ENCODE measurements around the gene IP6K3.

The IP6K3 gene

DNA sequence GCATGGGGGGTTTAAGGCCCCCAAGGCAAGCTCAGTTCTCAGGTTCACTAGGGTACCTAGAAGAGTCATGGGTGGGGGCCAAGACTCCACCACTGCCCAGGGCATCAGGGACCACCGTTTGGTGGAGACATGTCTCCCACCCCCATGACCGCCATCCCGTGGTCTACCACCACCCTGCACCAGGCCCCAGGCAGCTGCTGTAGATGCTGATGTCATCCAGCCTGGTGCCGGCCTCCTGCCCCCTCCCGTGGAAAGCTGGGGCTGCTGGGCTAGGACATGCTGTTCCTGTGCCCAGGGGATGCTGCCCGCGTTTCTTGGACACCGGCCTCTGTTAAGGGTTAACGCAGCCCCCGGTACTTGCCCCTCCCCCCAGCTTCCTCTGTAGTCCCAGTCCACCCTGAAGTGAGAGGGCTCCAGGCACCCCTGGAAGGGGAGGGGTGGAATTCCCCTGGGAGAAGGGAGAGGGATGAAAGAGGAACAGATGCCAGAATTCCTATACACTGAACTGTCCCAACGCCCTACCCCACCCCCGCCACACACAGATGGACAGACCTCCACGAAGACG, 587 bp downstream of the IP6K3 start:
- intact Hi-C loops (cut with DNase I), result no loop called here
- peak; percentile 63 to 93 (median 83) for DNase-seq

DNA sequence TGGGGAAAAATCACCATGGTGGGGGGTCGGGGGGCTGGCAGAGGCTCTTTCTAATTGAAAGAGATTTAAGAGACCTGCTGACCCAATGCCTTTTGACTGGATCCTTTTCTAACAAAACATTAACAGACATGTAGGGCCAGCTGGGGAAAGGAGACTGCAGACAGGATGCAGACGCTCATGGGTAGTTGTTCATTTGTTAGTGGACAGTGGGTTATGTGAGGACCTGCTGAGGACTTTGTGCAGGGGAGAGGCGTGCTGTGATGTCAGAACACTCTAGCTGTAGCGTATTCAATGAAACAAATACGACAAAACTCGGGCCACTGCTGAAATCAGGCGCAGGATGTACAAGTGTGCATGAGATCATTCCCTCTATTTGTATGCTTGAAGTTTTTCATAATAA, 1.2 kb downstream of the IP6K3 start:
- intact Hi-C loops (cut with DNase I), result no loop called here
- DNase-seq, result peak in 2 of 42 donors; percentile 12

DNA sequence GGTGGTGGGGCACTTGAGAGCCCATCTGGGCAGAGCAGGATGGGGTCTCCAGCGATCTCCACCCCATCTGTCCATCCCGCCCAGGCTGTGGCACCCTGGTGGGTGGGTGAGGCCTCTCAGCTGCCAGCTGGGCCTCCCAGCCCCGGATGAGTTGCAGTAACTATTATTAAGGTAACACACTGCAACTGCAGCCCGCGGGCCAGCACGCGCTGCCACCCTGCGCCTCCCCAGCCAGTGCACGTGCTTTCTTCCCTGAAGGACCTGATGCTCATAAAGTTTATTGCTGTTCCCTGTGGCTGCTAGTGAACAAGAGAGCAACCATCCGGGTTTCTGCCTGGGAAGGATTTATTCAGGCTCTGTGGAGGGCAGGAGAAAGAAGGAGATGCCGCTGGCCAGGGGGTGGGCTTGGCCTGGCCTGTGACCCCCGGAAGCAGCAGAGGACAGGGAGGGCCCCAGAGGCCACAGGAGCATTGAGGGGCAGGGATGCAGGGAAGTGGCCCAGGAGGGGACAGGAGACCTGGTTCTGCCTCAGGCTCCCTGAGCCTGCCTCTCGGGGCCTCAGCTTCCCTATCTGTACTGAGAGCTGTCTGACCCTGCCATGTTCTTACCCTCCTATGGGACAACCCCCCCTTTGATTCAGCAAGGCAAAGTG, 1.7 kb downstream of the IP6K3 start:
- intact Hi-C loops (cut with DNase I), result no loop called here
- peak in 6 of 42 donors; percentile 11 to 48 (median 26) for DNase-seq

DNA sequence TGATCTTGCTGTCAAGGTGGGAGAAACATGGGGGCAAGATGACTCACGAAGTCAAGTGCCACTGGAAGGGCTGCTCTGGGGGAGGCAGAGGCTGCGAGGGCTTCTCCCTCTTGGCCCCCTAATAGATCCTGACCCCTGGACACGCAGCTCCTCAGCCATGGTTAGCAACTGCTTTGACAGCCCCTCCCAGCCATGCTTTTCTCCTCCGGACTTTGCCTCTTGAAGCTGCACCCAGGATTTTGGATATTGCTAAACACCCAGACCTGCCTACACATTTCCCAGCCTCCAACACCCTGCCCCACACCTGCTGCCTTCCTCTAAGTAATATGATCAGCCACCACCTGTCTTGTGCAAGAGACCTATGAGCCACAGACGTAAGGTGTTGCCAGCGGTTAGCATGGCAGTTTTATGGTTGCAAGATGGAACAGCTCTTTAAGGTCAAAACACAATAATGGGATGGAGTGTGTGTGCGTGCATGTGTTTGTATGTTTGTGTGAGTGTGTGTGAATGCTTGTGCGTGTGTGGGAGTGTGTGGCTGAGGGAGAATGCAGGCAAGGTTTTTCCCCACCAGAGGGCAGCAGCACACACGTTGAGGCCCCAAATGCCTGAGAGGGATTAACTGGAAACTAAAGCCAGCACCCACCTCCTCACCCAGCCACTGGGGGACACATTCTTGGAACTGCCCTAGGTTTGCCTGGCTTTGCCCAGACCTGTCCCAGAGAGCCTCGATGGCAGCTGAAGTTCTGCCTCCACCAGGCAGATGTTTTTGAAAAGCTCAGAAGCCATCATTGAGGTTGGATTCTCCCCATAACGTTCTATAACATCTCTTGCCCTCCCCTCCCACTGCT, 2.5 kb downstream of the IP6K3 start:
- DNase-seq, result peak; percentile 66 to 94 (median 84)
- intact Hi-C loops (cut with DNase I), result no loop called here

GRCh38 chr6:33742837-33743236, 3.9 kb downstream of the IP6K3 start:
- no peak for DNase-seq
- intact Hi-C loops (cut with DNase I), result no loop called here

DNA sequence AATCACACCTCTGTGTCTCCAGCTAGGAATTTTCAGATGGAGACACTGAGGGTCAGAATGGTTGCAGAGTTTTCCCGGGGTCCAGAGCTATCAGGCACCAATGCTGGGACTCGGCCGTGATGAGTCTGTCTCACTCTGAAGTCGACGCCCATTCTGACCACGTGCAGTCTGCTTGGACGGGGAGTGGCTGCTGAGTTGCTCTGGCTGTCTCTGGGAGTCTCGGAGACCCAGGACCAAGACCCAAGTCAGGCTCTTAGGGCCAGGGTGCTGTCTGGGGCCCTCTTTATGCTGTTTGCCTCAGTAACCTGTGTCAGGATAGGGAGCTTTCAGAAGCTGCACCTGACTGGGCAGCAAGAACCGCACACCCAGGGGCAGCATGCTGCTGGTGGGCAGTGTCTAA, 4.6 kb downstream of the IP6K3 start:
- intact Hi-C loops (cut with DNase I), result no loop called here
- DNase-seq, result no peak

- DNase-seq, result no peak
Measured at GRCh38 chr6:33740794-33741193, 5.9 kb downstream of the IP6K3 start.

DNA sequence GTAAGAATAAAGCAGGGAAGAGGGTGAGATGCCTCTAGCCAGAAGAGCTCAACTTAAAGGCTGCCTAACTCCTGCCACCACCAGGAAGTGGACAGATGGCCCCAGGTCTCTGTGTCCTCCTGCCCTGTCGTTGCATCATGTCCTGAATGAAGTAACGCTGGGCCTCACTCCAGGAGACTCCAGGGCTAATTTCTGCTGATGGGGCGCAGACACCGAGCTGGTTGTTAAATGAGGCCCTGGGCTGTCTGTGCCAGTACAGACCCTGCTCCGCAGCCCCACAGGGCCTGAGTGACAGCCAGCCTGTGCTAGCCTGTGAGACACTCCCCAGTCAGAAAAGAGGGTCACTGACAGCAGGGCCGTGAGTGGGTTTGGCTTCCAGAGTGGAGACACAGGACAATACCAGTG, 6.5 kb downstream of the IP6K3 start:
- intact Hi-C loops (cut with DNase I), result no loop called here
- DNase-seq, result no peak

More at GRCh38 chr6:33740794-33741193, 5.9 kb downstream of the IP6K3 start:
- intact Hi-C loops (cut with DNase I), result no loop called here

GRCh38 chr6:33739571-33739970, 7.1 kb downstream of the IP6K3 start:
- intact Hi-C loops (cut with DNase I), result no loop called here
- no peak for DNase-seq

- DNase-seq, result no peak
- intact Hi-C loops (cut with DNase I), result no loop called here
Measured at GRCh38 chr6:33738879-33739278, 7.8 kb downstream of the IP6K3 start.

DNA sequence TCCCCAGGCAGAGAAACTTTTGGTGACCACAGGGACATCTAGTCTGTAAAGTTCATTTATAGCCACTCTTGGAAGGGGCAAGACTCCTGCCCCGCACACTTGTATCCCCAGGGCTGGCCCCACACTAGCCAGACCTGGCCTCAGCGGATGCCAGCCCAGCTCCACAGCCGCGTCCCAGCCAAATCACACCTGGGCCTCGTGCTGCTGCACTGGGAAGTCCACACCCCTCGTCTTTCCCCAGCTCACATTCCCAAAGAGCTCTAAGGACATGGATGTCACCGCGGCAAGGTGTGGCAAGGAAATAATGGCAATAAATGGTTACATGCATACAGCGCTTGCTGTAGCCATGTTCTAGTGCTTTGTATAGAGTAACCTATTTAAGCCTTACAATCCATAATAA, 8.6 kb downstream of the IP6K3 start:
- DNase-seq, result no peak
- intact Hi-C loops (cut with DNase I), result no loop called here

DNA sequence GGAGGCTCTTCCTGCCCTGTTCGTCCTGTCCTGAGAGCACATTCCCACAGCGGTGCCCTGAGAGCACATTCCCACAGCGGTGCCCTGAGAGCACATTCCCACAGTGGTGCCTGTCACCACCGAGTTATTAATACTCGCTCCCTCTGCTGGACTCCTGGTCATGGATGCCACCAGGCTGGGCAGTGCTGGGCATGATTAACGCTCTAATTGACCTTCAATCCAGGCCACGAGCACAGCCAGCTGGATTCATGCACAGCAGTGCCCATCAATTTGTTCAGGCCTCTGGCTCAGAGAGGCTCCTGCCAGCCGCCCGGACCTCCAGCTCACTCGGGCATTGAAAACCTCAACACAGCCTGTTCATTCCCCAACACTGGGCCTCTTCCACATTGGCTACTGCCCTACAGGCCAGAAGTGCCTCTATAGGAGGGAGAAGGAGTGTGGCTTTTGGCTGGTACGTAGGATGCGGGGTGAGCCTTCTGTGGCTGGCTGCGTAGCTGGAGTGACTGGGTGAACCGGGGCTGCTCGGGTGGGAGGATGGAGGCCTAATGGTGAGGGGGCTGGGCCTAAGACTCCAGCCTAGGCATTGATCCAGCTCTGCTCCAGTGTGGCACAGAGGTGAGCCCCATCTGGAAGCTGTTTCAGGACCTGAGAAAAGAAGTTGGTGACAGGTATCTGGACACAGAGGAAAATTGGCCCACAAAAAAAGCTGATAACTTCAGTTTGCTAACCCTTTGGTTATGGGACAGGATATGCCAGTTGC, 9.3 kb downstream of the IP6K3 start:
- peak in 1 of 42 donors; percentile 12 for DNase-seq
- intact Hi-C loops (cut with DNase I), result no loop called here

- intact Hi-C loops (cut with DNase I), result no loop called here
- no peak for DNase-seq
Measured at GRCh38 chr6:33735216-33735615, 11.5 kb downstream of the IP6K3 start.

- intact Hi-C loops (cut with DNase I), result no loop called here
- no peak for DNase-seq
Measured at GRCh38 chr6:33733709-33734007, 13.0 kb downstream of the IP6K3 start.

DNA sequence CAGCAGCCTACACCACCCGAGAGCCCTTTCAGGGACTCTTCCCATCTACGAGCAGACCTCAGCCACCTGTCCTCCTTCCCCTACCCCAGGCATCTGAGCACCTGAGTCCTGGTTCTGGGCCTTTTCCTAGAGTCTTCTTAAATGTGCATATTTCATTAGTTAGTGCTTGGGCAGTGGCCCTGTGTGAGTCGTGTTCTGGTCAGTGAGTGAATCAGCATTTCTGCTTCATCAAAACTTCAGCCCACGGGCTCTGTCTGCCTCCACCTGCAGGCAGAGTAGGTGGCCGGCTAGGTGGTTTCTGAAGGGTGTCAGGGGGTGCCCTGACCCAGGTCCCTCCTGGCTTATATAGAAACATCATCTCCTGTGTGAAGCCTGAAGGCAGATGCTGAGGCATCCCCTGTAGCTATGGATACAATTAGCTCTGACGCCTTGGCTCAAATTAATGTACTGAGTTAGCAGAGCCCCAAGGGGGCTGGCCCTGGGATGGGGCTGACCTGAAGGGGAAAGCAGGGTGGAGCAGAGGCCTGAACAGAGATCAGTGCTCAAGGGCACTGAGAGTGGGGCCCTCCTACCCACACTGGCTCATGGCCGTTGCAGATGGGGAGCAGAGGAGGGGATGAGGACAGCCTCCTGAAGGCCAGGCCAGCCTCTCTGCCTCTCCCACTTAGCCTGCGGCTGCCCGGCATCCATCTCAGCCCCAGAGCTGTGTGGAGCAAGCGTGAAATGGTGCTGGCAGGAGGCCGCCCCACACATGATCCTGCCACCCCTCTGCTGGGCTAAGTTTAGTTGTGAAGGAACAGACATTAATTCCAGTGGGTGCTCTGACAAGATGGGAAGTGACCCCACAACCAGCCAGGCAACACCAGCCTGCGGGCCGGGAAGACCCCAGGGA, 13.6 kb downstream of the IP6K3 start:
- no peak for DNase-seq
- intact Hi-C loops (cut with DNase I), result no loop called here

- intact Hi-C loops (cut with DNase I), result no loop called here
- DNase-seq, result no peak
Measured at GRCh38 chr6:33732385-33732784, 14.3 kb downstream of the IP6K3 start.

GRCh38 chr6:33731751-33732282, 14.9 kb downstream of the IP6K3 start:
- no peak for DNase-seq
- intact Hi-C loops (cut with DNase I), result no loop called here

DNA sequence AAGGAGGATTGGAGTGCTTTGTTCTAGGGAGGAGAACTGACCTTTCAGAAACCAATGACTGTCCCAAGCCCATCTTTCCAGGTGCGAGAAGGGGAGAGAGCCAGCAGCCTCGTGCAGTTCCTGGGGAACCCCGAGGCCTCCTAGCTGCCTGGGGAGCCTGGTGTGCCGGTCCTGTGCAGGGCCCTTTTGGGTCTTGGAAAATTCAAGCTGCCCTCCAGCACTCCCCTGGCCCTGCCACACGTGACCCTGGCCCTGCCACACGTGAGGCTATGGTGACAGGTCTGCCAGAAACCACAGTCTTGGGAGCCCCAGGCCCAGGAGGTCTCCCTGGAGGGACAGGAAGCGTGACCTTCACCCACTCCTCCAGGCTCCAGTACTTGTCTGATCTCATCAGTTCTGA, 15.7 kb downstream of the IP6K3 start:
- intact Hi-C loops (cut with DNase I), result no loop called here
- DNase-seq, result no peak

DNA sequence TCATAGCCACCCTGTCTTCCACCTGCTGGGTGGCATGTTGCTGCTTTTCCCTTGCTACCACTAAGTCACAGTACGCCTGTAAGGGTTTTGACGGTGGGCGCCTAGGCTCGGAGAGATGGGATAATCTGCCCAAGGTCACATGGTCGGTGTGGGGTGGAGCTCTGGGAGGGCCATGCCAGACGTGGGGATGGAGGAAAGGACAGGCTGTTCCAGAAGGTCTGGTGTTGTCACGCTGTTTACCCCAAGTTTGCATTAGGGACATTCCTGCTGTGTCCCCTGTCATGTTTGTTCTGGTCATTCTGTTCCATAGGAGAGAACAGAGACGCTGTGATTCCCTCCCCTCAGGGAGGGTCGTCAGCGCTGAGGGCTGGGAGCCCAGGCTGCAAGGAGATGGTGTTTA, 16.1 kb downstream of the IP6K3 start:
- no peak for DNase-seq
- intact Hi-C loops (cut with DNase I), result no loop called here

Measured in head of caudate nucleus (tissue), 42 donors.